Measurements from ENCODE around the gene BCO2.

- no peak for TF ChIP-seq CTCF (IDR thresholded peaks at IDR 0.05)
- no peak for TF ChIP-seq POLR2A (IDR thresholded peaks at IDR 0.05)
- TF ChIP-seq POLR2AphosphoS5 (IDR thresholded peaks at IDR 0.05; ENCODE audit: insufficient read depth in 1 of 2, low read depth in 1 of 2): no peak
Measured at GRCh38 chr11:112210890-112211289, 35.6 kb downstream of the BCO2 start.

Data from vagina (tissue), 2 donors.